ENCODE results near the gene CDC20. TPM values are rescaled to one million over a fixed set of nuclear protein-coding genes. Genes with fewer than 3 reads are reported as not detected.

Gene CDC20
- total and polyA plus RNA-seq, 2 of the 8 experiments (the other 6 are each of a cell fraction or from before 2014, with no cell fraction given) = 214 to 221 TPM

GRCh38 chr1:43351421-43352350 is 7.1 kb upstream of the CDC20 start:
- no peak for FAIRE-seq
- CTCF ChIA-PET (ENCODE audit: partially characterized antibody) = interaction anchor here (1.0 kb wide), 2 partner anchors 9 to 115 kb away, joined by 3 read pairs; no protein-coding TSS in a partner anchor

More at GRCh38 chr1:43351421-43352350, 7.1 kb upstream of the CDC20 start:
- Histone ChIP-seq H3K14ac (ENCODE audit: insufficient read length) (no peak overlapping the region), H2BK15ac (ENCODE audit: low read length) (peak overlapping the region; percentile 53; the same call in 1 of the 2 replicates), H3K79me1 (ENCODE audit: low read depth, low read length) (no peaks in the 10 kb centered on the region), H2BK12ac (ENCODE audit: low read depth, low read length) (0 out of 2 replicates have a peak overlapping the region, but pooled peaks have one; percentile 43), H3K27me3 (replicated peaks in 1 of 4; ENCODE audit: control insufficient read depth in 3 of 4, extremely low read depth in 1 of 4, insufficient read depth in 3 of 4, low read length in 3 of 4) (peaks cover 0 to 5% (median 0%) of the 10 kb centered on the region in 4 experiments; a peak in 2 of 7 replicates), H3K18ac (ENCODE audit: extremely low read depth, low read length) (no peak overlapping the region), H2AK5ac (ENCODE audit: low read depth, low read length) (no peak overlapping the region), H3K79me2 (ENCODE audit: control insufficient read depth in 1 of 2, insufficient read depth in 2 of 2, low read length in 2 of 2) (no peaks in the 10 kb centered on the region), H2BK20ac (ENCODE audit: low read length) (no peak overlapping the region; the same call in 1 of the 2 replicates), H3K9me3 (ENCODE audit: insufficient read depth in 2 of 2, low read depth in 1 of 2, low read length in 1 of 2) (no peaks in the 10 kb centered on the region), H3K4me2 (ENCODE audit: insufficient read depth in 1 of 2, low read depth in 2 of 2, low read length in 2 of 2) (no peak overlapping the region), H3K4me1 (replicated peaks in 1 of 4; ENCODE audit: control insufficient read depth in 3 of 4, insufficient read depth in 4 of 4, low read length in 3 of 4) (peaks cover 4 to 12% (median 8%) of the 10 kb centered on the region in 4 experiments; a peak in 6 of 7 replicates), H4K20me1 (replicated peaks in 1 of 2; ENCODE audit: control insufficient read depth in 1 of 2, insufficient read depth in 2 of 2, low read length in 2 of 2) (no peaks in the 10 kb centered on the region), H3K56ac (replicated peaks; ENCODE audit: insufficient read length, low read depth, low read length) (no peak overlapping the region), H3K9ac (replicated peaks in 1 of 4; ENCODE audit: extremely low read depth in 1 of 4, low read depth in 3 of 4, low read length in 3 of 4) (no peak overlapping the region), H2BK5ac (ENCODE audit: low read depth, low read length) (peak overlapping the region; percentile 73), H4K91ac (replicated peaks; ENCODE audit: insufficient read length, low read length) (no peak overlapping the region), H2AFZ (ENCODE audit: low read length) (no peak overlapping the region), H4K8ac (ENCODE audit: extremely low read depth, insufficient read depth, low read length) (no peak overlapping the region), H3K27ac (ENCODE audit: low read depth, low read length) (no peak overlapping the region), H3K23me2 (ENCODE audit: low read depth, low read length) (peaks cover 7% of the 10 kb centered on the region), H3K4ac (replicated peaks; ENCODE audit: insufficient read length, low read depth, low read length) (no peak overlapping the region), H2BK120ac (replicated peaks; ENCODE audit: low read depth, low read length) (no peak overlapping the region), H4K5ac (ENCODE audit: insufficient read length, low read depth, low read length) (no peak overlapping the region), H3K4me3 (ENCODE audit: extremely low read depth in 1 of 4, insufficient read depth in 2 of 4, low read depth in 3 of 4, low read length in 4 of 4) (no peak overlapping the region), H3K23ac (ENCODE audit: insufficient read length) (no peak overlapping the region), H3K36me3 (ENCODE audit: control insufficient read depth in 2 of 4, insufficient read depth in 4 of 4, low read length in 3 of 4) (no peaks in the 10 kb centered on the region)
- no peak for DNase-seq (ENCODE audit: low read depth in 1 of 2, low spot score in 2 of 2)
- POLR2A ChIA-PET (ENCODE audit: partially characterized antibody) = interaction anchor here (0.6 to 2.0 kb wide), 6 partner anchors 12 to 76 kb away, joined by 3 to 11 read pairs (median 5); partner anchors contain the start of genes MED8 and SZT2
- no peak for TF ChIP-seq BACH1 (IDR thresholded peaks at IDR 0.05; ENCODE audit: low read length)
- WGBS, 2 experiments (ENCODE audit: extremely low coverage in 1 of 2, insufficient coverage in 1 of 2, insufficient read length in 1 of 2, insufficient replicate concordance in 2 of 2, low coverage in 1 of 2, low lambda C conversion rate in 2 of 2, missing lambda C conversion rate in 1 of 2) = 87% methylated on average over 8 of the region's 10 CpGs; no CpG with 5 or more reads in 1 of the 2 experiments

Data from H1 (cell line).